Vagina (tissue), 2 donors: ENCODE data around the gene FASTK. TPM values are rescaled to one million over a fixed set of nuclear protein-coding genes. Genes with fewer than 3 reads are reported as not detected.

Source experiments
- DNase-seq, 2 donors: peaks; one replicate each; pipeline ENCODE4 v3.0.0-alpha.2; 2017; ENCODE audit errors: extremely low spot score in 2 of 2
- H3K27ac ChIP-seq: fragments of 200-600 bp; sonication (generic); one replicate; pipeline ENCODE4 v1.5.1; 2019
- H3K27me3 ChIP-seq: fragments of 200-600 bp; sonication (generic); one replicate; pipeline ENCODE4 v1.5.1; 2019
- H3K36me3 ChIP-seq, 2 donors: fragments of 200-600 bp; sonication (generic); one replicate each; pipeline ENCODE4 v1.5.1; 2017 to 2019
- H3K4me1 ChIP-seq: fragments of 200-600 bp; sonication (generic); one replicate; pipeline ENCODE4 v1.5.1; 2019
- H3K4me3 ChIP-seq, 2 donors: fragments of 200-600 bp; sonication (generic); 1 replicate in 1 of 2; 2 replicates in 1 of 2; pipeline ENCODE4 v1.5.1; 2016 to 2019
- H3K9me3 ChIP-seq: fragments of 200-600 bp; sonication (generic); one replicate; pipeline ENCODE4 v1.5.1; 2019
- POLR2A ChIP-seq, 2 donors: fragments of 450-650 bp; IDR thresholded peaks; one replicate each; pipeline ENCODE4 v1.6.1; 2017; ENCODE audit warnings: antibody characterized with exemption in 2 of 2, mild to moderate bottlenecking in 2 of 2, moderate library complexity in 2 of 2
- POLR2AphosphoS5 ChIP-seq, 2 donors: sonication (generic); formaldehyde crosslinking; IDR thresholded peaks; one replicate each; pipeline ENCODE4 v1.9.0; 2017; ENCODE audit warnings: antibody characterized with exemption in 2 of 2, mild to moderate bottlenecking in 2 of 2, low read depth in 1 of 2; ENCODE audit not compliant: insufficient read depth in 1 of 2
- intact Hi-C: fragments of 100-400 bp; cut with DNase I; formaldehyde crosslinking; loops from one replicate; pipeline ENCODE4 v1.15.1; 2023
- total RNA-seq: library from RNA; depleted of rRNA; stranded (reverse); fragments of >200 nt; gene quantifications from one replicate; pipeline ENCODE4 v1.2.3, GENCODE V29; 2016
- TF ChIP-seq, protein P1 (sequence below), 3 experiments: fragments of 450-650 bp in 2 of 3; fragments of 200-600 bp in 1 of 3; sonication (generic) in 1 of 3; IDR thresholded peaks; one replicate each; pipeline ENCODE4 v1.5.1; 2017 to 2019; ENCODE audit warnings: antibody characterized with exemption in 3 of 3, mild to moderate bottlenecking in 2 of 3, moderate library complexity in 2 of 3

The FASTK gene
- total RNA-seq, 1 donor from 2014 or later, result 60.2 TPM

DNA sequence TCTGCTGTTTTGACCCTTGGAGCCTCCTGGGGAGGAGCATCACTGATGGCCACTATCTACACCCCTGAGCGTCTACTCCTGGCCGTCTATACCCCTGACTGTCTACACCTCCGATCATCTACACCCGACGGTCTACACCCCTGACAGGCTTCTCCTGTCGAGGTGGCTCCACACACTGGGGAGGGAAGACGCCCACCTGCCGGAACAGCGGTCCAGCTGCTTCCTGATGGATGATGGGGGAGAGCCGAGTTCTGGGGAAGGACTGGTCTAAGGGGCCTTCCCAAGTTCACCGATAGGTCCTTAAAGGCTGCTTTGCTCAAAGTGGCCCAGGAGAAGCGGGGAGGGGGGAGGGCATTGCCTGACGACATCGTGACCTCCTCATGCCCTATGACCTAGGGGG is 47.5 kb upstream of the FASTK start:
- no peak for DNase-seq
- H3K27ac ChIP-seq, result no peak overlapping the region
- TF ChIP-seq POLR2A (IDR thresholded peaks at IDR 0.05), result no peak
- TF ChIP-seq, protein P1, sequence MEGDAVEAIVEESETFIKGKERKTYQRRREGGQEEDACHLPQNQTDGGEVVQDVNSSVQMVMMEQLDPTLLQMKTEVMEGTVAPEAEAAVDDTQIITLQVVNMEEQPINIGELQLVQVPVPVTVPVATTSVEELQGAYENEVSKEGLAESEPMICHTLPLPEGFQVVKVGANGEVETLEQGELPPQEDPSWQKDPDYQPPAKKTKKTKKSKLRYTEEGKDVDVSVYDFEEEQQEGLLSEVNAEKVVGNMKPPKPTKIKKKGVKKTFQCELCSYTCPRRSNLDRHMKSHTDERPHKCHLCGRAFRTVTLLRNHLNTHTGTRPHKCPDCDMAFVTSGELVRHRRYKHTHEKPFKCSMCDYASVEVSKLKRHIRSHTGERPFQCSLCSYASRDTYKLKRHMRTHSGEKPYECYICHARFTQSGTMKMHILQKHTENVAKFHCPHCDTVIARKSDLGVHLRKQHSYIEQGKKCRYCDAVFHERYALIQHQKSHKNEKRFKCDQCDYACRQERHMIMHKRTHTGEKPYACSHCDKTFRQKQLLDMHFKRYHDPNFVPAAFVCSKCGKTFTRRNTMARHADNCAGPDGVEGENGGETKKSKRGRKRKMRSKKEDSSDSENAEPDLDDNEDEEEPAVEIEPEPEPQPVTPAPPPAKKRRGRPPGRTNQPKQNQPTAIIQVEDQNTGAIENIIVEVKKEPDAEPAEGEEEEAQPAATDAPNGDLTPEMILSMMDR (IDR thresholded peaks at IDR 0.05), result no peak
- no peak for TF ChIP-seq POLR2AphosphoS5 (IDR thresholded peaks at IDR 0.05; ENCODE audit: insufficient read depth in 1 of 2, low read depth in 1 of 2)
- intact Hi-C loops, result no loop called here
- H3K27me3 ChIP-seq, result no peaks in the 10 kb centered on the region
- peaks cover 0 to 50% of the 10 kb centered on the region in 2 donors for H3K36me3 ChIP-seq
- no peaks in the 10 kb centered on the region for H3K9me3 ChIP-seq
- no peak overlapping the region for H3K4me3 ChIP-seq
- peaks cover 32% of the 10 kb centered on the region for H3K4me1 ChIP-seq

DNA sequence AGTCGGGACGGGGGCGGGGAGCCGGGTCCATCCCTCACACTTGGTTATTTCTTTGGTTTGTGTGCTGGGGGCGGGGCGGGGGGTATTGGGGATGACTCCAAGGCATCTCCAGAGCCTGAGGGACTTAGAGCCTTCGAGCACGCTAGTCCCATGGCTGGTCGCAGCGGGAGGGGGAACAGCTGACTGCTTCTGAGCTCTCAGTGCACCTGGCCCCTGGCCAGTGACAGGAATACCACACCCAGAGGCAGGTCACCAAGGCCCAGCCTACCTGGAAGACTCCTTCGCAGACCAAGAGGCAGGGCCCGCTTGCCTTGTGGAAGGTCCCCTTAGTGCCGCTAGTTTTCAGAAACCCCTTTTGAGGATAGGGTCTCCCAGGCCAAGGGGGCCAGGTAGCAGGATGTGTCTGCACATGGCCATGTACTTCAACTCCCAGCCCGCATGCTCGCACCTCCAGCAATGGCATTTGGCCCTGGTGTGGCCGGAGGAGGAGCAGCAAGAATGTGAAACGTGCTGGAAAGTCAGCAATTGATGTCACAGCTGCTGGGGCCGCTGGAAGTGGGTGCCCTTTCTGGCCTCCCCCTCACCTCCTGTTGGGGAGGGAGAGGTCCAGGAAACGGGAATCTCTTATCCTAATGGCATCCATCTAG is 46.0 kb upstream of the FASTK start:
- DNase-seq, result no peak
- no peak overlapping the region for H3K4me3 ChIP-seq
- H3K27me3 ChIP-seq, result no peaks in the 10 kb centered on the region
- TF ChIP-seq POLR2AphosphoS5 (IDR thresholded peaks at IDR 0.05; ENCODE audit: insufficient read depth in 1 of 2, low read depth in 1 of 2) (no peak), POLR2A (IDR thresholded peaks at IDR 0.05) (no peak)
- TF ChIP-seq, protein P1 (IDR thresholded peaks at IDR 0.05), result no peak
- intact Hi-C loops, result no loop called here
- H3K36me3 ChIP-seq, result peaks cover 0 to 48% of the 10 kb centered on the region in 2 donors
- H3K4me1 ChIP-seq, result peaks cover 32% of the 10 kb centered on the region
- no peaks in the 10 kb centered on the region for H3K9me3 ChIP-seq
- peak overlapping the region; percentile 18 for H3K27ac ChIP-seq

DNA sequence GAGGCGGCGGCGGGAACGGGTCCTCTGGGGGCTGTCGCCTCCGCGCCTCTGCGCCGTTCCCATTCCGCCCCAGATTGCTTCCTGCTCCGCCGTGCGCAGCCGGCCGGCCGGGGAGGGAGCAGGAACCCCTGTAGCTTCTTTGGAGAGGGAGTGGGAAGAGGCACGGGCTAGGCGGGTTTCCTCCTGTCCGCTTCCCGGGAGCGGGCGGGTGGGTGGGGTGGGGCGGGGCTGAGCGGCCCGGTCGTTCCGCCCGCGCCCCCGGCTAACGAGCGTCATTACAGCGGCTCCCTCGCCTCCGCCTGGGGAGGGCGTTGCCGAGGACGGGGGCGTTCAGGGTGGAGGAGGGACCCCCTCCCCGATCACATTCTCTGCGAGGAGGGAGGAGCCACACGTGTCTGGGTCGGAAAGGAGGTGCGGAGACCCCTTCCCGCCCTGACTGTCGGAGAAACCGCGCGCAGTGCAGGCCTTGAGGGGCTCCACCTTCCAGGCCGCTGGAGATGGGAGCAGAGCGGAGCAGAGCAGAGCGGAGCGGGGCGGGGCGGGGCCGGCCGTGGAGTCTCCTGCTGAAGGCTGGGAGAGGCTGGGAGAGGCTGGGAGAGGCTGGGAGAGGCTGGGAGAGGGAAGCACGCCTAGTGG is 45.4 kb upstream of the FASTK start:
- Histone ChIP-seq H3K27ac (peak overlapping the region; percentile 18), H3K4me3 (peak overlapping the region; percentile 34 to 44), H3K9me3 (no peaks in the 10 kb centered on the region), H3K36me3 (peaks cover 0 to 51% of the 10 kb centered on the region in 2 donors), H3K27me3 (no peaks in the 10 kb centered on the region), H3K4me1 (peaks cover 32% of the 10 kb centered on the region)
- DNase-seq, result no peak
- TF ChIP-seq POLR2A (IDR thresholded peaks at IDR 0.05) (no peak), POLR2AphosphoS5 (IDR thresholded peaks at IDR 0.05; ENCODE audit: insufficient read depth in 1 of 2, low read depth in 1 of 2) (no peak)
- TF ChIP-seq, protein P1 (IDR thresholded peaks at IDR 0.05), result no peak
- intact Hi-C loops, result no loop called here

DNA sequence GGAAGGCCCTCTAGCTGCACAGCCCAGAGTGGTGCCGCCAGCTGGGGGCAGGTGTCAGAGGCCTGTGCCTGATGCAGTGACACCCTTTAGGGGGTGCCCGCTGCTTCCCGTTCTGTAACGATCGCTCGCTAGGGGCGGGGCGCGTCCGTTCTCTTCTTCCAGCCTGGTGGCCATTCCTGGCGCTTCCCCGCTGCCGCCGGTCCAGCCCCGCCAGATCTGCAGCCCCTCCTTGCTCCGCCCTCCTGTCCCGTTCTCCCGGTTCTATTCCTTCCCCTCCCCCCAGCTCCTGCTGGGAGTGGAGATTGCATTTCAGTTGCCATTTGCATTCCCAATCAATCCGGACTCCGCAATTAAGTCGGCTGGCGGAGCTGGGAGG is 44.8 kb upstream of the FASTK start:
- DNase-seq, result no peak
- Histone ChIP-seq H3K27me3 (no peaks in the 10 kb centered on the region), H3K4me1 (peaks cover 32% of the 10 kb centered on the region), H3K9me3 (no peaks in the 10 kb centered on the region), H3K36me3 (peaks cover 0 to 51% of the 10 kb centered on the region in 2 donors), H3K4me3 (peak overlapping the region; percentile 34 to 44), H3K27ac (peak overlapping the region; percentile 18)
- intact Hi-C loops, result no loop called here
- TF ChIP-seq POLR2AphosphoS5 (IDR thresholded peaks at IDR 0.05; ENCODE audit: insufficient read depth in 1 of 2, low read depth in 1 of 2) (no peak), POLR2A (IDR thresholded peaks at IDR 0.05) (no peak)
- TF ChIP-seq, protein P1 (IDR thresholded peaks at IDR 0.05), result no peak

DNA sequence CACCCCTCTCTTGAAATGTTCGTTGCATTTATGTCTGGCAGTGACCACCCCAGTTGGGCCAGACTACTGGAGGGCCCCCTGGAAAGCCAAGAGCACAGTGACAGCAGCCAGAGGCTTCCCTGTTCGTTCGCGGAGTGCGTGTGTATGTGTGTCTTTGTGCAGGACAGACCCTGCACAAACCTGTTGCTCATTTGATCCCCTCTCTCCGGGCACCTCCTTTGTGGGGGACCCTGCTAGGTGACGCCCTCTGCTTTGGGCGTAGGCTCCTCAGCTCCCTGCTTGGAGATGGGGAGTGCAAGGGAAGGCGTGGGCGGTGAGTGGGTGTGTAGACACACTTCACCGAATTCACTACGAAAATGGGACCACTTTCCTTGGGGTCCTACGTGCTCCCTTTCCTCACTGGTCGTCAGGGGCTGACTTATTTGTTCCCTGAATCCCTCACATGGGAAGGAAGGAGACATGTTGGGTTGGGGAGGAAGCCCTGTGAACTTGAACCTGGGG is 44.3 kb upstream of the FASTK start:
- Histone ChIP-seq H3K4me3 (no peak overlapping the region), H3K4me1 (peaks cover 32% of the 10 kb centered on the region), H3K27ac (no peak overlapping the region)

More for the DNA sequence above, 44.3 kb upstream of the FASTK start:
- H3K9me3 ChIP-seq, result no peaks in the 10 kb centered on the region
- H3K36me3 ChIP-seq, result peaks cover 3 to 51% of the 10 kb centered on the region in 2 donors
- no peaks in the 10 kb centered on the region for H3K27me3 ChIP-seq
- intact Hi-C loops, result no loop called here
- no peak for DNase-seq
- TF ChIP-seq POLR2AphosphoS5 (IDR thresholded peaks at IDR 0.05; ENCODE audit: insufficient read depth in 1 of 2, low read depth in 1 of 2) (no peak), POLR2A (IDR thresholded peaks at IDR 0.05) (no peak)
- TF ChIP-seq, protein P1 (IDR thresholded peaks at IDR 0.05), result no peak
